ENCODE results near the gene GPSM3.
"Not testable (repeated sequence)": the region's sequence is repeated elsewhere in the genome, so short reads cannot be mapped to it uniquely, and the experiment has no call there.

The GPSM3 gene, protein sequence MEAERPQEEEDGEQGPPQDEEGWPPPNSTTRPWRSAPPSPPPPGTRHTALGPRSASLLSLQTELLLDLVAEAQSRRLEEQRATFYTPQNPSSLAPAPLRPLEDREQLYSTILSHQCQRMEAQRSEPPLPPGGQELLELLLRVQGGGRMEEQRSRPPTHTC

DNA sequence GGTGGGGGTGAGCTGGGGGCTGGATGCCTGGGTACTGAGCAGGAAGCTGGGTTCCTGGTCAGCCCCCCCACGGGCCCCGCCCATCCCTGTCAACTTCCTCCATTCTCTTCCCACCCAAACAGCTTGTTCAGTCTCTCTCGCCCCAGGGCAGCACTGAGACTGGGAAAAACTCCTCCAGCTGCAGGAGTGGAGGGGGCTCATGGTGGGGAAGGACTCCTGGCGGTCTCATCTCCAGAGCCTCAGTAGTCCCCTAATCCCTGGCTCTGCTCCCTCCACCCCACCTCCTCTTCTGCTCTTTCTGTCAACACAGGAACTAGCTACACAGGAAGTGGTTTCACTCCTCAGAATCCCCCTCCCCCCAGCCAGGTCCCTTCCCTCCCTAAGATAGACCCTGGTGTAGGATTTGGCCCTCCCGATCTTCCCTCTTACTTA is at the start of gene GPSM3:
TSS of gene GPSM3 (minus strand) at position 36 of the 432 bp plus-strand sequence. CDS start 130 bp downstream, outside the sequence.
- DNase-seq = no peak

DNA sequence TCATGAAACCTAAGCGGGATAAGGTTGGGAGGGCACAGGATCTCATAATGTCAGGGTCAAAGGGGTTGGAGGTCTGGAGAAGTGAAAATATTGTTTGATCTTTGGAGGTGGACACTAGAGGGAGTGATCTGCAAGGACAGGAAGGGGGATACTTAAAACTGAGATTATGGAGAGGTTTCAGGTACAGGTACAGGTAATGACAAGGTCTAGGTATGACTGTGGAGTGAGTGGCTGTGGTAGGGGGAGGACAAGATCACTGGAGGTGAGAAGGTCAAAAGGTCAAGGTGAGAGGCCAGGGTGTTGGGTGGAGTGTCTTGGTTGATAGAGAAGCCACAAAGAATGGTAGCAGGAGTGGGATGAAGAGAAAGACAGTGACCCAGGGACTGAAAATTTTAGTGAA is 48.2 kb upstream of the GPSM3 start:
- DNase-seq = no peak

DNA sequence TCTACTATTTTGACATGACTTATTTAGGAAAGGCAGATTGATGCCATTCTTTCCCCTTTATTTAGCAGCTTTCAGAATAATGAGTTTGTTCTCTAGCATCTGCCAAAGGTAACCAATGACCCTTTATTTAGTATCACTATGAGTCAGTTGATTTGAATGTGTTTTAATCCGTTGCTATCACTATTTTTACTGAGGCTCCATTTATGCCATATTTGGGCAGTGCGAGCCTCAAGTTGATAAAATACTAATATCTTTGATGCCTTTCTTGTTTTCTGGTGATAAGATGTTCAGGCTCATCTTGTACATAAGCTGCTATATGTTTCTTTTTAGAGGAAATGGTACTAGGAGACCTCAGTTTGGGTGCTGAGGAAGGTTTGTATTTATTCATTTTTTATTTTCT is 47.0 kb upstream of the GPSM3 start:
- no peak for DNase-seq

DNA sequence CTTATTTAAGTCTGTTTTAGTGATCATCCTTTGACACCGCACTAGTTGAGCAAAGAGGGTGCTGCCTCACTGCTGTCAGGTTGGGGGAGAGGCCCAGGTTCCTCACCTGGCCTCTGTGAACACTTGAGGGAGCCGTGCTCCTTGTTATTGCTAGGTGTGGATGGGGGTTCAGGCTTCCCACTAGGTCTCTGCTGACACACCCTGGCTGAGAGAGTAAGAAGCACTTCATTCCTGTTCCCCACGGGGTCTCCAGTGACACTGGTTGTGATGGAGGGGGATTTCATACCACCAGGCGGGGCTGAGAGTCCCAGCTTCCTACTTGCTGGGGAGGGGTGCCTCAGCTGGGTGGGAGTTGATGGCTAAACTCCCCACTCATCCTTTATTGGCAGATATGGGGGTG is 42.5 kb upstream of the GPSM3 start:
- no peak for DNase-seq

DNA sequence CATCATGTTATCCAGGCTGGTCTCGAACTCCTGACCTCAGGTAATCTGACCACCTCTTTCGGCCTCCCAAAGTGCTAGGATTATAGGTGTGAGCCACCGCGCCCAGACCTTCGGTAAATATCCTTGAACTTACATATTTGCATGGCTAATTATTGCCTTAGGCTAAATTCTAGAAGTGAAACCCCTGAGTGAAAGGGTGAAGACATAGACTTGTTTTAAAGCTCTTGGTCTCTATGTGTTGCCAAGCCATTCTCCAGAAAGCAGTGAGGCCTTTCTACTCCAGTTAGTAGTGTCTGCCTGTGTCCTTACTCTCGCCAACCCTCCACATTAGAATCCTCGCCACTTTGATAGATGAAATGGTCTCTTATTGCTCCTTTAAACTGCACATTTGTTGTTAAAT is 34.0 kb upstream of the GPSM3 start:
- no peak for DNase-seq

DNA sequence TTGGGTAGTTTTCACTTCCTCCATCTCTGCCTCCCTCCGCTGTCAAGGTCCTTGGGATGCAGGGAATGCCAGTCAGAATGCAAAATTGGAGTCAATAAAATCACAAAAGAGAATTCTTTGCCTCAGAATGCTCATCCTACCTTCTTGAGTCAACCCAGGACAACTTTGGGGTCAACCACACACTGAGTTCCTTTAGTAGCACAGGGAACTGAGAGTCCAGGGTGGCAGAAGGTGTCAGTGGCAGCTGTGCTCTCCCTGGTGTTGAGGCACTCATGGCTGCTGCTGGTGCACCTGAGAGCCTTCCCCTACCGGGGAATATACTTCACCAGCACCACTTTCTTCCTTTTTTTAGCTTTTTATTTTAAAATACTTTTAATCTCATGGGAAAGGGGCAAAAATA is 32.3 kb upstream of the GPSM3 start:
- DNase-seq = no peak

DNA sequence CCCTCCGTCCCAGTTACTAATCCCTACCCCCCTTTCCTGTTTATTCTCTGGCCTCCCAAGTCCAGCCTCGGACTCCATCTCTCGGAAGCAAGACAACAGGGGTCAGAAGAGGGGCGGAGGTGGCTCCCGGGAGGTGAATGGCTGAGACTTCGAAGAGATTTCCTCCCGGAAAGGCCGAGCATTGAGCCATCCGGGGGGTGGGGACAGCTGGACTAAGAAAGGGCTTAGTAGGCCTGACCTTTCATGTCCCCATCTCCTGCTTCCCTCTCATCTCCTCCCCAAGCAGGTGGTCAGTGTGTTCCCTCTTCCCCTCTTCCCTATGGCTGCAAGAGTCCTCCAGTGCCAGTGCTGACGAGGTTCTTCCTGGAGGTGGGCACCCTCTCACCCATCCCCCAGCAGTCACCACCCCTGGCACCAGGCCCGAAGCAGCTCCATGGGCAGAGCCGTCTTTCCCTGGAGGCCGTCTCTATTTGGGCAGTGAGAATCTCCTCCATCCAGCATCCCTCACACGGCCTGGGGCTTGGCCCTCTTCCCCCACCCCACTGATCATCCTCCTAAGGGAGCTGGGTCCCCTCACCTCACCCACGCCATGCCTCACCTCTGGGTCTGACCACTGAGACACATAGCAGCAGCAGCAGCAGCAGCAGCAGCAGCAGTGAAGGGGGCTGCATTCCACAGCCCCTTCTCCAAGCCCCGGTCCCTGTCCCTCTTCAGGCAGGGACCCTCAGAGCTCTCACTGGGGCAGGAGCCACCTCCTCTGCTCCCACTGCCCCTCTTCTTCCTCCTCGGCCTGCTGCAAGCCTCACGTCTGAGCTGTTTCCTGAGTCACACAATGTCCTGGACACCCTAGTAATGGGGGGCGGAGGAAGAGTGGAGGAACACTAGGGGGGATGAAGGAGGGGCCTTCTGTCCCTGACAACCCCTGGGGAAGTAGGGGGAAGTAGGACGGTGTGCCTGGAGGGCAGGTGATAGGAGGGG is 31.1 kb upstream of the GPSM3 start, which contains the start of gene NOTCH4:
TSS of gene NOTCH4 (minus strand) at position 810 of the 978 bp plus-strand sequence. CDS start at position 671, 139 bp downstream.
- DNase-seq = no peak

DNA sequence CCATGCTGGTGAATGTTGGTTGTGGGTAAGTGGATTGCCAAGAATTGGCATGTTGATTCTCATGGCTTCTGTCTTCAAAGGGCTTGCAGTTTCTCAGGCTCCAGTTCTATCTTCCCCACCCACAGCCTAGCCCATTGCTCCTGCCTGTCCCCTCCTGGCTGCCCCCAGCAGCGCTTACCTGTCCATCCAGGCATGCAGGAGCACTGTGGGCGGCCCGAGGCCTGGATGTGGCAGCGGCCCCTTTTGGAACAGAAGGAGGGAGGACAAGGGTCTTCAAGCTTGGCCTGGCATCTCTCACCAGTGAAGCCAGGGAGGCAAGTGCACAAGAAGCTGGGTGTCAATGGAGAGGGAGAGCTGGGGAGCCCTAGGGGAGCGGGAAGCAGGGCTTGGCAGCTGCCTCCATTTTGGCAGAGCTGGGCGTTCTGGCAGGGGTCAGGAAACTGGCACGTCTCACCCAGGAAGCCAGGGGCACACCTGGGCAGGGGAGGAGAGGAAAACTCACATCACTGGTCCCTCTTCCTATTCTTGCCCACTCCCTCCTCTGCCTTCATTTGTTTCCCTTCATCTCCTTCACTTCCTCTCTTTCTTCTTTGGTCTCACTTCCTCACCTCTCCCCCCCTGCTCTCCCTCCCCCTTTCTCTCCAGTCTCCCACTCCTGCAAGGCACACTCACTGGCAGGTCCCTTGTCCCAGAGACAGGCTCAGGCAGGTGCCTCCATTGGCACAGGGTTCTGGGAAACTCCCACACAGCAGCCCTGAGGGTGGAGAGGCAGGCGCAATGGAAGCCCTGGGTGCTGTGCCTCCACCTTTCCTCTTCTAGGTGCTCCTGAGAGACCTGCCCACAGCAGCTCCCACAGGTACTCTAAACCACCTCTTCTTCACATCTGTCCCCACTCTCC is 30.1 kb upstream of the GPSM3 start:
- DNase-seq = no peak

DNA sequence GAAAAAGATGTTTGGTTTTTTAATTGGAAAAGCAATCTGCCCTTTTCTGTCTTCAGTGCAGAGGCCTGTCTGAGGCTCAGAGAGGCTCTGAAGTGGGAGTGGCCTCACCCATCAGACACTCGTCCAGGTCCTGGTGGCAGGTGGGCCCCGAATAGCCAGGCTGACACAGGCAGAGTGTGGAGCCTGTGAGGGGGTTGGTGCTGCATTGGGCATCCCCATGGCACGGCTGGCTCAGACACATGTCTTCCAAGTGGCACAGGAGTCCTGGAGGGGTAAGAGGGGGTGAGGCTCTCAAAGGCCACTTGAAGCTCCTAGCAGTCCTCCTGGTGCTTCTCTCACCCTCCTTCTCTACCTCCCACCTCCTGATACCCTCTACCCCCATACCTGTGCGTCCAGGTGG is 27.6 kb upstream of the GPSM3 start:
- DNase-seq = no peak

DNA sequence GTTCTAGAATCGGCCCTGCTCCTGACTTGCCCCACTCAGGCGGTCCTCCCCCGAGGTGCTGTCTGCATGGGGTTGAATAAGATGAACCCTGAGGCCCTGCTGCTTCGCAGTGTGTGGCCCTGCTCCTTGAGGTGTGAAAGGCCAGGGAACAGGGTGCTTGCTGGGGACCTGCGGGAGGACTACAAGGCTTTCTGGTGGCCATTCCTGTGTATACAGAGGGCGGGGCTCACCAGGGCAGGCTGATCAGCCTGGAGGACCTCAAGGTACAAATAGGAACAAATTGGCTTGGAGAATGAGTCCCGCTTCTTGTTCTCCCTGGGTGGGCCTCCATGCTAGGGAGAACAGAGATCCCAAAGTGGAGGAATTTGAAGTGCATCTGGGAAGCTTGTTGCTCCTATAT is 25.7 kb upstream of the GPSM3 start:
- DNase-seq = no peak

DNA sequence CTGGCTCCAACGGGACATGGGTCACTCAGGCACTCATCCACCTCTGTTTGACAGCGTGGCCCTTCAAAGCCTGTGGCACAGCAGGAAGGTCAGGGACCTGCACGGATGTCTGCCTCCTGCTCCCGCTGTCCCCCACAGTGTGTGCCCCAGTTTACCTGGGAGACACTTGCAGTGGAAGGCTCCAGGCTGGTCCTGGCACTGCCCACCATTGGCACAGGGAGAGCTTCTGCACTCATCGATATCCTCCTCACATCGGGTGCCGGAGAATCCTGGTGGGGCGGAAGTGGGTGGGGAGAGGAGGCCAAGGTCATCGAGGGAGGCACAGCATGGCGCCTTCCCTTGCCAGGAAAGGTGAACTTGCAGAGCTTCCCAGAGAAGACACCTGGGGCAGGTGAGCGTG is 24.6 kb upstream of the GPSM3 start:
- DNase-seq = no peak

DNA sequence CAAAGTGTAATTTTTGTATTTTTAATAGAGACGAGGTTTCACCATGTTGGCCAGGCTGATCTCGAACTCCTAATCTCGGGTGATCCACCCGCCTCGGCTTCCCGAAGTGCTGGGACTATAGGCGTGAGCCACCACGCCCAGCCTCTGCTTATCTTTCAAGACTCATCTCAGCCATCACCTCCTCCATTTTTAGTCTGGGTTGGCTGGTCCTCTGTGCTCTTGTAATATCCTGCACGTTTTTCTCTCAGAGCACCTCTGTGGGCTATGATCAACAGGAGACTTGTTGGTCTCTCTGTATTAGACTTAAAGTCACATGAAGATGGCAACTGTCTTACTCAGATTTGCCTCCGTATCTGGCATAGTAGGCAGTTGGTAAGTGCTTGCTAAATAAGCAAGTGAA is 23.8 kb upstream of the GPSM3 start:
- DNase-seq = no peak

DNA sequence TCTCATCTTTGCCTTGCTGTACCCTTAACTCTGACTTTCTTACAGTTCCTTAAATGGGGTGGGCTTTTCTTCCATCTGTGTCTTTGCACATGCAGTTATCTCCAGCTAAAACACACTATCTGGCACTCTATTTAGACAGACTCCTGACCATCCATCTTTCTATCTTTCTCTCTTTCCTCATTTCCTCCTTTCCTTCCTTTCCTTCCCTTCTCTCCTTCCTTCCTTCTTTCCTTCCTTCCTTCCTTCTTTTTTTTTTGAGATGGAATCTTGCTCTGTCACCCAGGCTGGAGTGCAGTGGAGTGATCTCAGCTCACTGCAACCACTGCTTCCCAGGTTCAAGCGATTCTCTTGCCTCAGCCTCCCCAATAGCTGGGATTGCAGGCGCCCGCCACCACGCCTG is 23.2 kb upstream of the GPSM3 start:
- DNase-seq = no peak

DNA sequence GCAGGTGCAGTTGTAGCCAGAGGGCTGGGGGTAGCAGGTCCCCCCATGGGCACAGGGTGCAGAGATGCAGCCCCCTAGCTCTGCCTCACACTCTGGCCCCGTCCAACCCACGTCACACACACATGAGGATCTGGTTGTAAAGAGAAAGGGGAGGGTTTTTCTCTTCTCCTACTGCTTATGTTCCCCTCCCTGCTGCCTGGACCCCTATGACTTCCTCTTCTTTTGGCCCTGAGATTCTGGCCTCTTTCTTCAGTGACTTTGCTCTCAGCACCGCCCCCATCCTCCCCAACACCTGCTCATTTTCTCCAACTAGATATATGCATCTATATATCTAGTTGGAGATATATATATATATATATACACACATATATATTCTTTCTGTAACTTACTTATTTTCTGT is 21.7 kb upstream of the GPSM3 start:
- no peak for DNase-seq

DNA sequence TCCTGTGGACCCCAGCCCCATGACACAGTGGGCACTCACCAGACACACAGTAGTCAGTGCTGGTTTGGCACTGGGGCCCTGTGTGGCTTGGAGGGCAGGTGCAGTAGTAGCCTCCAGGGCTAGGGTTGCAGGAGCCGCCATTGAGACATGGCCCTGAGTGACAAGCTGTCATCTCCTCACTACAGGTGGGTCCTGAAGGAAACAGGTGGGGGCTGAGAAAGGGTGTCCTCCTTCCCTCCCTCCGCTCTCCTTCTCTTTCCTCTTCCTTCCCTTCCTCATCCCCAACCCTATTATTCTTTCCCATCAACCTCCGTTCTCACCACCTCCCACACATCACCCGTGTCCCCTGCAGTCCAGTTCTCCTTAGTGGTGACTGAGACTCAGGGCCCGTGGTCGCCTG is 21.2 kb upstream of the GPSM3 start:
- DNase-seq = no peak

DNA sequence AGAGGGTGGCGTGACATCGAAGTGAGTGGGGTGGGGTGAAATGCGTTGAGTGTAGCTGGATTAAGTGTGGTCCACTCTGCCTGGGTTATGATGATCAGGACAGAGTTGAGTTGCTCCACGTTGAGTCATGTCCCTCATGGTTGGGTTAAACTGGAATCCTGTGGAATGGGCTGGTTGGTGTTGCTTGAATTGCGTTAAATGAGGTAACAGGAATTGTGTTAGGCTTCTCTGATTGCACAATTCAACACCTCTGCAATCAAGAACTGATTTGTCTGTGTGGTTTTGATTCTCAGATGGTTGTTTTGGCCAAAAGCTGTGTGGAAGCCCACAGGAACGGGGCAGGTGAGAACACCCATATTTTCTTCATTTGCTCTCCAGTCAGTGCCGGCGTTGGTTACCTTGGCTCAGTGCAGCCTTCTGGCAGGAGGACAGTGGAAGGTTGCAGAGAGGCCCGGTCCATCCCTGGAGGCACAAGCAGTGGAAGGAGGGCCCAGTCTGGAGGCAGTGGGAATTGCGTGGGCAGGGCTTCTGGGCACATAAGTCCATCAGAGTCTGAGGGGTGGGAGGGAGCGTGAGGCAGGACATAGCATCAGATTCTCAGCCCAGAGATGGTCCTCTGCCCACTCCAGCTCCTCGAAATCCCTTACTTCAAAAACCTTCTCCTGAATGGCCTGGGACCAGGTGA is 19.8 kb upstream of the GPSM3 start:
- DNase-seq = no peak

DNA sequence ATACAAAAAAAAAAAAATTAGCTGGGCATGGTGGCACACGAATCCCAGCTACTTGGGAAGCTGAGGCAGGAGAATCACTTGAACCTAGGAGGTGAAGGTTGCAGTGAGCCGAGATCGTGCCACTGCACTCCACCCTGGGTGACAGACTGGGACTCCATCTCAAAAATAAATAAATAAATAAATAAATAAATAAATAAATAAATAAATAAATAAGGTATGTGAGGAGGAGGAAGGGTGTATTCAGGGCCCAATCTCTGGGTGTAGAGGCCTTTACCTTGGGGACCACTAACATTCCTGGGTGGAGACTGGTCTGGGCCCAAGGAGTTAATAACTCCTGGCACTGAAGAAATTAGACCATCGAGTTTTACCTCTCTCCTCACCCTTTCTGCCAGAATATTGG is 19.0 kb upstream of the GPSM3 start:
- DNase-seq = not testable (repeated sequence)

DNA sequence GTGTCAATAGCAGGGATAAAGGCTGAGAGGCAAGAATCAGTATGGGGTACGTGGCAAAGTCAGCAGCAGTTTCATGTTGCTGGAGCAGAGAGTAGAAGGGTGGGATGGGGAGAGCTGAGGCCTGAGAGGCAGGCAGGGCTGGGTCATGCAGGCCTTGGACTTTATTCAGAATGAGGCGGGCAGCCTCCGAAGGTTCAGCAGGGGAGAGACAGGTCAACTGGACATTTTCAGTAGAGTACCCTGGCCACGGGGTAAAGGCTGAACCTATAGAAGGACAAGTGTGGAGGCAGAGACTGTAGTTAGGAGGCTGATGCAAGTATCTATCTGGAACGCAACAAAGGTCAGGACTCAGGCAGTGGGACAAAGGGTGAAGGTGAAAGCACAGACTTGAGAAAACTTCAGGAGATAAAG is 17.8 kb upstream of the GPSM3 start:
- no peak for DNase-seq

DNA sequence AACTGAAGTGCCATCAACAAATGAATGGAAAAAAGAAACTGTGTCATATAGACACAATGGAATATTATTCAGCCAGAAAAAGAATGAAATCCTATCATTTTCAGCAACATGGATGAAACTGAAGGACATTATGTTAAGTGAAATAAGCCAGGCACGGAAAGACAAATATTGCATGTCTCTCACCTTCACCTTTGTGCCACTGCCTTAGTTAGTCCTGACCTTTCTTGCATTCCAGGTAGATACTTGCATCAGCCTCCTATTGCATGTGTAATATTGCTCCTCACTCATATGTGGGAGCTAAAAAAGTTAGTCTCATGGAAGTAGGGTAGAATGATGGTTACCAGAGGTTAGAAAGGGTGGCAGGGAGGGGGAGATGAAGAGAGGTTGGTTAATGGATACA is 16.6 kb upstream of the GPSM3 start:
- DNase-seq = no peak

DNA sequence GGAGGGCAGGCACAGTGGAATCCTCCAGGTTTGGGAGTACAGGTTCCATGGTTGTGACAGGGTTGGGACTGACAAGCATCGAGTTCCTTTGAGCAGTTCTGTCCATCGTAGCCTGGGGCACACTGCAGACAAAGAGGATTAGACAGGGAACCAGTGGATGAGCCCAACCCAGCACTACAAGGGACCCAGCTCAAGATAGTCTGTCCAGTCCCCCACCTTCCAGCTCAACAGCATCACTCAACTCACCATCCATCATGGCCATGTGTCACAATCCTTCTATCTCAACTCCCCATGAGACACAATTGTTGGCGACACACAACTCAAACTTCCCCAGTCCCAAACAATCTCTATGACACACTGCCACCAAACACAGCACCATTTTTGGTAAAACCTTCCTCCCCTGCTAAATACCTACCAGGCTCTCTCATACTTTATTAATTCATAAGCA is 11.8 kb upstream of the GPSM3 start:
- no peak for DNase-seq

DNA sequence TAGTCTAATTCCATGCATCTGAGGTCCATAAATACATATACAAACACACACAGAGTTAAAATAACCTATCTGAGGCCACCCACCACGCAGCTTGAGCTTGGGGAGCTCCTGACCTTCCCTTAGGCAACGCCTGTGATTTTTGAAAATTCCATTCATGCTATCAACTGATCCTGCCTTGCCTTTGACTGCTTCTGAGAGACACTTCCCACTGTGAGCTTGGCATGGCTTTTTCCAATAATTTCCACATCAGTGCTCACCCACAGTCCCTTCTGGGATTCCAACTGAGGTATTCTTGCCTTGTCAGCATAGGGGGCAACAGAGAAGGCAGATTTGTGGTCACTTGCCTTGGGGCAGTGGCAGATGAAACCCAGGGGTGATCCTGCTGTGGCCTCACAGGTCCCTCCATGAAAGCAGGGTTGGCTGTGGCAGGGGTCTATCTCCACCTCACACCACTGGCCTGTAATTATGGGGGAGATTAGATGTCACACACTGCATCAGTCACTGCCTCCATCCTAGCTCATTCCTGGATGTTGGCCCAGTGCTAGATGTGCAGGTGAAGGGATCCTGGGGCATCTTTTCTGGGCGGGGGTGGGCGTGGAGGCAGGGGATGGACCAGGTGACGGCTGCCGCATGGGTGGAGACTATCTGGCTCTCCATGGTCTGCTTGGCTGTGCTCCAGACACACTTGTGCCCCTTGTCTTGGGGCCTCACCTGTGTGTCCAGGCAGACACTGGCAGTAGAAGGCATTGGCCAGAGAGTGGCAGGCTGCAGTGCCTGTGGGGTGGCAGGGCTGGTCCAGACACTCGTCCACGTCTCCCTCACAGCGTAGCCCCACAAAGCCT is 11.2 kb upstream of the GPSM3 start:
- no peak for DNase-seq

DNA sequence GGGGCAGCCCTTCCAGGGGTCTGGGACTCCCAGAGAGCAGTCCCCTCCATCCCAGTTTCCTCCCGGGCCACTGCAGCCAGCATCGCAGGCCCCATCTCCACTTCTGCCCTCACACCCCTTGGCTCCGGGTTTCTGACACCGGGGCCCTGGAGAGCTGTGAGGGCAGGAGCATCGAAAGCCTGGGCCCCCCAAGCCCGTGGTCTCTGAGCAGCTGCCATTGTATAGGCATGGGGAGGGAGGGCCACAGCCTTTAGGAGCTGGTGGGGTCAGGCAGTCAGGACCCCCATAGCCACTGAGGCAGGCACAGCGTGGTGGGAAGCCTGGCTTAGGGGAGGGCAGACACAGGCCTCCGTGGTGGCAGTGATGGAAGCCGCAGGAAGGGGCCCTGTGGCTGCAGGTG is 9.7 kb upstream of the GPSM3 start:
- no peak for DNase-seq
